ENCODE results near the gene GALNT6.

The GALNT6 gene

GRCh38 chr12:51404627-51405026, 13.4 kb upstream of the GALNT6 start:
- no peak for DNase-seq (ENCODE audit: low spot score)

- no peak for DNase-seq (ENCODE audit: low spot score)
Measured at GRCh38 chr12:51403681-51404136, 12.5 kb upstream of the GALNT6 start.

GRCh38 chr12:51403159-51403558, 12.0 kb upstream of the GALNT6 start:
- no peak for DNase-seq (ENCODE audit: low spot score)

GRCh38 chr12:51401900-51402299, 10.7 kb upstream of the GALNT6 start:
- DNase-seq (ENCODE audit: low spot score), result no peak

GRCh38 chr12:51401486-51401885, 10.3 kb upstream of the GALNT6 start:
- DNase-seq (ENCODE audit: low spot score), result no peak

- DNase-seq (ENCODE audit: low spot score), result no peak
Measured at GRCh38 chr12:51401020-51401419, 9.8 kb upstream of the GALNT6 start.

- peak; percentile 58 for DNase-seq (ENCODE audit: low spot score)
Measured at GRCh38 chr12:51399891-51400290, 8.7 kb upstream of the GALNT6 start.

GRCh38 chr12:51397670-51398069, 6.5 kb upstream of the GALNT6 start:
- no peak for DNase-seq (ENCODE audit: low spot score)

- DNase-seq (ENCODE audit: low spot score), result no peak
Measured at GRCh38 chr12:51395283-51396230, 4.4 kb upstream of the GALNT6 start.

GRCh38 chr12:51393676-51394545, 2.7 kb upstream of the GALNT6 start:
- peak; percentile 36 for DNase-seq (ENCODE audit: low spot score)

GRCh38 chr12:51392556-51393237, 1.5 kb upstream of the GALNT6 start:
- DNase-seq (ENCODE audit: low spot score), result no peak

GRCh38 chr12:51390891-51391282, 319 bp downstream of the GALNT6 start:
- peak; percentile 33 for DNase-seq (ENCODE audit: low spot score)

- DNase-seq (ENCODE audit: low spot score), result no peak
Measured at GRCh38 chr12:51390457-51390856, 749 bp downstream of the GALNT6 start.

GRCh38 chr12:51389302-51389999, 1.8 kb downstream of the GALNT6 start:
- no peak for DNase-seq (ENCODE audit: low spot score)

- no peak for DNase-seq (ENCODE audit: low spot score)
Measured at GRCh38 chr12:51388846-51389245, 2.4 kb downstream of the GALNT6 start.

- no peak for DNase-seq (ENCODE audit: low spot score)
Measured at GRCh38 chr12:51388069-51388799, 3.0 kb downstream of the GALNT6 start.

GRCh38 chr12:51386351-51386750, 4.9 kb downstream of the GALNT6 start:
- no peak for DNase-seq (ENCODE audit: low spot score)

- DNase-seq (ENCODE audit: low spot score), result no peak
Measured at GRCh38 chr12:51383269-51383905, 7.8 kb downstream of the GALNT6 start.

- DNase-seq (ENCODE audit: low spot score), result no peak
Measured at GRCh38 chr12:51382173-51382572, 9.0 kb downstream of the GALNT6 start.
